H9 (cell line): ENCODE results near the gene SLC13A4. TPM values are rescaled to one million over a fixed set of nuclear protein-coding genes. Genes with fewer than 3 reads are reported as not detected.

Experiments
- DNase-seq: peaks from one replicate; pipeline ENCODE4 v3.0.0-alpha.2; 2017
- H2AFZ ChIP-seq: one replicate; pipeline ENCODE4 v1.6.1; 2013; ENCODE audit warnings: mild to moderate bottlenecking, low read length, control low read depth, moderate library complexity
- H2AK5ac ChIP-seq: 2 replicates; pipeline ENCODE4 v1.6.1; 2013; ENCODE audit warnings: low read length, control low read depth, mixed read lengths; ENCODE audit not compliant: insufficient read length
- H2BK120ac ChIP-seq: one replicate; pipeline ENCODE4 v1.6.1; 2013; ENCODE audit warnings: low read depth, mild to moderate bottlenecking, low read length, control low read depth, inconsistent platforms; ENCODE audit not compliant: poor library complexity, severe bottlenecking
- H2BK12ac ChIP-seq: 2 replicates; pipeline ENCODE4 v1.6.1; 2013; ENCODE audit warnings: low read length, control low read depth, mixed read lengths, low read depth; ENCODE audit not compliant: insufficient read length
- H2BK15ac ChIP-seq: 2 replicates; pipeline ENCODE4 v1.6.1; 2013; ENCODE audit warnings: low read depth, low read length, control low read depth
- H2BK20ac ChIP-seq: one replicate; pipeline ENCODE4 v1.6.1; 2013; ENCODE audit warnings: low read depth, mild to moderate bottlenecking, low read length, control low read depth, inconsistent platforms; ENCODE audit not compliant: poor library complexity, severe bottlenecking
- H2BK5ac ChIP-seq: 2 replicates; pipeline ENCODE4 v1.6.1; 2013; ENCODE audit warnings: low read length, control low read depth, mixed read lengths; ENCODE audit not compliant: insufficient read length
- H3K14ac ChIP-seq: 2 replicates; pipeline ENCODE4 v1.6.1; 2013; ENCODE audit warnings: low read length, control low read depth; ENCODE audit not compliant: insufficient read depth
- H3K18ac ChIP-seq: 2 replicates; pipeline ENCODE4 v1.6.1; 2013; ENCODE audit warnings: low read depth, mild to moderate bottlenecking, mixed read lengths, low read length, control low read depth; ENCODE audit not compliant: insufficient read length
- H3K23ac ChIP-seq: 2 replicates; pipeline ENCODE4 v1.6.1; 2013; ENCODE audit warnings: low read length, control low read depth, mixed read lengths, low read depth; ENCODE audit not compliant: insufficient read length
- H3K23me2 ChIP-seq: 2 replicates; pipeline ENCODE4 v1.6.1; 2013; ENCODE audit warnings: low read depth, mild to moderate bottlenecking, mixed read lengths, low read length, control low read depth; ENCODE audit not compliant: insufficient read length, poor library complexity, severe bottlenecking
- H3K27ac ChIP-seq: 2 replicates; pipeline ENCODE4 v1.5.1; 2013; ENCODE audit warnings: low read length, control low read depth, mixed read lengths, low read depth; ENCODE audit not compliant: insufficient read length
- H3K27me3 ChIP-seq: 2 replicates; pipeline ENCODE4 v1.6.1; 2013; ENCODE audit warnings: low read length, control low read depth, inconsistent platforms; ENCODE audit not compliant: insufficient read depth
- H3K4ac ChIP-seq: 2 replicates; pipeline ENCODE4 v1.6.1; 2013; ENCODE audit warnings: low read depth, mild to moderate bottlenecking, control low read depth, inconsistent platforms, low read length, moderate library complexity
- H3K4me1 ChIP-seq: 2 replicates; pipeline ENCODE4 v1.6.1; 2013; ENCODE audit warnings: low read length, control low read depth, inconsistent platforms; ENCODE audit not compliant: insufficient read depth
- H3K4me2 ChIP-seq: 2 replicates; pipeline ENCODE4 v1.6.1; 2013; ENCODE audit warnings: low read length, control low read depth, mixed read lengths; ENCODE audit not compliant: insufficient read length, insufficient read depth
- H3K56ac ChIP-seq: 2 replicates; pipeline ENCODE4 v1.6.1; 2013; ENCODE audit warnings: low read depth, mild to moderate bottlenecking, mixed read lengths, low read length, control low read depth; ENCODE audit not compliant: insufficient read length
- H3K79me1 ChIP-seq: 2 replicates; pipeline ENCODE4 v1.6.1; 2013; ENCODE audit warnings: low read depth, mild to moderate bottlenecking, moderate library complexity, low read length, control low read depth, inconsistent platforms; ENCODE audit not compliant: insufficient read depth, poor library complexity, severe bottlenecking
- H3K79me2 ChIP-seq: 2 replicates; pipeline ENCODE4 v1.6.1; 2013; ENCODE audit warnings: low read length, control low read depth, inconsistent platforms; ENCODE audit not compliant: insufficient read depth
- H3K9ac ChIP-seq: 2 replicates; pipeline ENCODE4 v1.6.1; 2013; ENCODE audit warnings: low read length, control low read depth, mixed read lengths; ENCODE audit not compliant: insufficient read length; ENCODE audit errors: extremely low read depth
- H3K9me3 ChIP-seq: one replicate; pipeline ENCODE4 v1.6.1; 2013; ENCODE audit warnings: low read depth, low read length, inconsistent platforms; ENCODE audit not compliant: control insufficient read depth
- H3T11ph ChIP-seq: one replicate; pipeline ENCODE4 v1.6.1; 2013; ENCODE audit warnings: mild to moderate bottlenecking, low read length, control low read depth, inconsistent platforms
- H4K20me1 ChIP-seq: one replicate; pipeline ENCODE4 v1.6.1; 2013; ENCODE audit not compliant: control insufficient read depth, insufficient read length, insufficient read depth
- H4K5ac ChIP-seq: 2 replicates; pipeline ENCODE4 v1.6.1; 2013; ENCODE audit warnings: low read depth, mild to moderate bottlenecking, mixed read lengths, low read length, control low read depth; ENCODE audit not compliant: insufficient read length
- H4K8ac ChIP-seq: replicated peaks from 2 replicates; pipeline ENCODE4 v1.6.1; 2013; ENCODE audit warnings: low read length, control low read depth, mixed read lengths, low read depth; ENCODE audit not compliant: insufficient read length
- H4K91ac ChIP-seq: 2 replicates; pipeline ENCODE4 v1.6.1; 2013; ENCODE audit warnings: low read depth, mild to moderate bottlenecking, moderate library complexity, mixed read lengths, low read length, control low read depth; ENCODE audit not compliant: insufficient read length
- H3K27ac Mint-ChIP-seq, 3 experiments: 2 replicates in 2 of 3; 3 replicates in 1 of 3; pipeline ENCODE4 v1.8.0; 2020 to 2021; ENCODE audit warnings: mixed read lengths in 3 of 3, mild to moderate bottlenecking in 1 of 3, moderate library complexity in 1 of 3
- H3K27me3 Mint-ChIP-seq: 2 replicates; pipeline ENCODE4 v1.8.0; 2021; ENCODE audit warnings: low read depth, mild to moderate bottlenecking, moderate library complexity, mixed read lengths
- H3K36me3 Mint-ChIP-seq, 3 experiments: 2 replicates in 2 of 3; 3 replicates in 1 of 3; pipeline ENCODE4 v1.8.0; 2020 to 2021; ENCODE audit warnings: low read depth in 3 of 3, mixed read lengths in 3 of 3; ENCODE audit not compliant: insufficient read depth in 1 of 3
- H3K4me1 Mint-ChIP-seq, 2 experiments: 2 replicates each; pipeline ENCODE4 v1.8.0; 2020; ENCODE audit warnings: mixed read lengths in 2 of 2
- H3K4me3 Mint-ChIP-seq, 2 experiments: 2 replicates in 1 of 2; 3 replicates in 1 of 2; pipeline ENCODE4 v1.8.0; 2020 to 2021; ENCODE audit warnings: mild to moderate bottlenecking in 2 of 2, mixed read lengths in 2 of 2, moderate library complexity in 1 of 2
- H3K9me3 Mint-ChIP-seq, 2 experiments: 2 replicates in 1 of 2; 3 replicates in 1 of 2; pipeline ENCODE4 v1.8.0; 2020; ENCODE audit warnings: mild to moderate bottlenecking in 2 of 2, mixed read lengths in 2 of 2, moderate library complexity in 1 of 2
- WGBS: extraction: QIAGEN DNeasy Blood & Tissue Kit; methylation state at CpG from one replicate; pipeline ENCODE4 v1.1.7; 2013; ENCODE audit warnings: missing lambda C conversion rate, low lambda C conversion rate, mixed read lengths; ENCODE audit not compliant: insufficient read length; ENCODE audit errors: extremely low coverage; 5-methylcytosine and 5-hydroxymethylcytosine counted together
- total RNA-seq: library from RNA; stranded (reverse); gene quantifications from 2 replicates; pipeline ENCODE4 v1.2.1, GENCODE V29; 2021
- TF ChIP-seq, protein P1 (sequence below): fragments of 200-600 bp; sonication (generic); conservative IDR thresholded peaks from 3 replicates; pipeline ENCODE4 v1.8.0; 2021; ENCODE audit warnings: antibody characterized with exemption, mild to moderate bottlenecking

SLC13A4 gene
- total RNA-seq, 1 experiment from 2014 or later: 3.5 TPM

DNA sequence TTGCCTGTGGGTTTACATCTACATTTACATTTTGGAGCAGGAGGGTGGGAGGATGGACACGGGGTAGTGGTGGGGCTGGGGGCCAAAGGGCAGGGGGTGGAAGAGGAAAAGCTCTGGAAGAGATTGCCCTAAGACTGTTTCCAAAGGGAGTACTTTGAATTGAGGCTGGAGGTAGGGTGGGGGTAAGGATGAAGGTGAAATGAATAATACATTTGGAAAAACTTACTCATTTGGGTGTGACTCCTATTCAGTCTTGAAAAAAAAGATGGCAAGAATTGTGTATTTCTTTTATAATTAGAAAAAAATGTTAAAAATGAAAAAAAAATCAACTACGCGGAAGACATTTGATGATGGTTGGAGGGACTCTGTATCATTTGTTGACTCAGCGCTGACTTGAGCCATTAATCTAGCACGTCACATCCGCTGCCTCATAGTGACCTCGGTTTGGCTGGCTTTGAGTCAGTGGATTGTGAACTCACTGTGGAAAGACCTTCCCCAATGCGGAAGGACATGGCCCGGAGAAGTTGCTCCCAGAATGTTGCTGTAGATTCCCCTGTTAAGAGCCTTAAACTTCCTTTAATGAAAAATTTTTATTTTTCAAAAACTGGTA lies 17.8 kb upstream of the SLC13A4 start:
- no CpG with 5 or more reads among the region's 9 CpGs for WGBS
- Histone ChIP-seq H3K79me1 (no peaks in the 10 kb centered on the region), H4K91ac (no peak overlapping the region), H3K79me2 (no peaks in the 10 kb centered on the region), H4K20me1 (no peaks in the 10 kb centered on the region), H4K8ac (no peak overlapping the region), H3K56ac (no peak overlapping the region), H2AFZ (no peak overlapping the region), H3K14ac (no peak overlapping the region), H3K27me3 (no peaks in the 10 kb centered on the region), H3K4me2 (no peak overlapping the region), H2BK5ac (no peak overlapping the region), H3K23ac (no peak overlapping the region), H2BK12ac (no peak overlapping the region), H3K18ac (no peak overlapping the region), H2BK120ac (no peak overlapping the region), H3K27ac (no peak overlapping the region), H2BK20ac (no peak overlapping the region), H3T11ph (no peak overlapping the region), H2BK15ac (no peak overlapping the region), H3K4ac (no peak overlapping the region), H3K23me2 (no peaks in the 10 kb centered on the region), H3K4me1 (no peaks in the 10 kb centered on the region), H4K5ac (no peak overlapping the region), H3K9me3 (no peaks in the 10 kb centered on the region), H3K9ac (no peak overlapping the region), H2AK5ac (no peak overlapping the region)
- no peaks in the 10 kb centered on the region for H3K36me3 Mint-ChIP-seq
- H3K27ac Mint-ChIP-seq: no peak overlapping the region
- H3K27me3 Mint-ChIP-seq: peaks cover 6% of the 10 kb centered on the region
- 0 out of 5 replicates have a peak, but pooled peaks cover 0 to 3% of the 10 kb centered on the region in 2 experiments for H3K9me3 Mint-ChIP-seq
- TF ChIP-seq, protein P1, sequence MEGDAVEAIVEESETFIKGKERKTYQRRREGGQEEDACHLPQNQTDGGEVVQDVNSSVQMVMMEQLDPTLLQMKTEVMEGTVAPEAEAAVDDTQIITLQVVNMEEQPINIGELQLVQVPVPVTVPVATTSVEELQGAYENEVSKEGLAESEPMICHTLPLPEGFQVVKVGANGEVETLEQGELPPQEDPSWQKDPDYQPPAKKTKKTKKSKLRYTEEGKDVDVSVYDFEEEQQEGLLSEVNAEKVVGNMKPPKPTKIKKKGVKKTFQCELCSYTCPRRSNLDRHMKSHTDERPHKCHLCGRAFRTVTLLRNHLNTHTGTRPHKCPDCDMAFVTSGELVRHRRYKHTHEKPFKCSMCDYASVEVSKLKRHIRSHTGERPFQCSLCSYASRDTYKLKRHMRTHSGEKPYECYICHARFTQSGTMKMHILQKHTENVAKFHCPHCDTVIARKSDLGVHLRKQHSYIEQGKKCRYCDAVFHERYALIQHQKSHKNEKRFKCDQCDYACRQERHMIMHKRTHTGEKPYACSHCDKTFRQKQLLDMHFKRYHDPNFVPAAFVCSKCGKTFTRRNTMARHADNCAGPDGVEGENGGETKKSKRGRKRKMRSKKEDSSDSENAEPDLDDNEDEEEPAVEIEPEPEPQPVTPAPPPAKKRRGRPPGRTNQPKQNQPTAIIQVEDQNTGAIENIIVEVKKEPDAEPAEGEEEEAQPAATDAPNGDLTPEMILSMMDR: no peak
- no peak overlapping the region for H3K4me3 Mint-ChIP-seq
- DNase-seq: no peak
- peaks cover 15 to 16% of the 10 kb centered on the region in 2 experiments for H3K4me1 Mint-ChIP-seq
